Neural progenitor cell (in vitro differentiated cells): ENCODE measurements around the gene PRDM15.

Experiments
- EZH2 ChIP-seq: fragments of 200-600 bp; sonication (generic); IDR thresholded peaks from 2 replicates; pipeline ENCODE4 v1.6.1; 2017; ENCODE audit warnings: antibody characterized with exemption, mild to moderate bottlenecking, moderate library complexity
- EZH2phosphoT487 ChIP-seq: fragments of 200-600 bp; sonication (generic); IDR thresholded peaks from 2 replicates; pipeline ENCODE4 v1.6.1; 2017; ENCODE audit warnings: antibody characterized with exemption
- TF ChIP-seq, protein P1 (sequence below): fragments of 200-600 bp; sonication (generic); IDR thresholded peaks from 2 replicates; pipeline ENCODE4 v1.5.1; 2017; ENCODE audit warnings: antibody characterized with exemption, mild to moderate bottlenecking

DNA sequence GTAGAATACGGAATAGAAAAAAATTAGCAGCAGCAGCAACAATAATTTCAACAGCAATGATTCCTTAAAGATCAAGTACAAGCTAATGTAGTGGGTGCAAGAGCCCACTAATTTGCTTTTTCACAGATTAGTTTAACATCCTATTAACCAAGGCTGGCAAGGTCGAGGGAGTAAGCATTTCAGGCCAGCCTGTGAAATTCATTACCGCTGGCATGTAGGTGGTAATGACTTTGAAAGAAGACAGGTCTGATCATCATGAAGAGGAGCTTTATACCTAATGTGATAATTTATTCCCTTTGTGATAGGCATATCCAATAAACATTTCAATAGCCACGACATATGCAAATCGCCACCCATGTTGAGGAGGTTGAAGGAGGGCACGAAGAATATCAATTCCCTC, 11.2 kb upstream of the PRDM15 start:
- TF ChIP-seq EZH2 (no peak), EZH2phosphoT487 (no peak)
- TF ChIP-seq, protein P1, sequence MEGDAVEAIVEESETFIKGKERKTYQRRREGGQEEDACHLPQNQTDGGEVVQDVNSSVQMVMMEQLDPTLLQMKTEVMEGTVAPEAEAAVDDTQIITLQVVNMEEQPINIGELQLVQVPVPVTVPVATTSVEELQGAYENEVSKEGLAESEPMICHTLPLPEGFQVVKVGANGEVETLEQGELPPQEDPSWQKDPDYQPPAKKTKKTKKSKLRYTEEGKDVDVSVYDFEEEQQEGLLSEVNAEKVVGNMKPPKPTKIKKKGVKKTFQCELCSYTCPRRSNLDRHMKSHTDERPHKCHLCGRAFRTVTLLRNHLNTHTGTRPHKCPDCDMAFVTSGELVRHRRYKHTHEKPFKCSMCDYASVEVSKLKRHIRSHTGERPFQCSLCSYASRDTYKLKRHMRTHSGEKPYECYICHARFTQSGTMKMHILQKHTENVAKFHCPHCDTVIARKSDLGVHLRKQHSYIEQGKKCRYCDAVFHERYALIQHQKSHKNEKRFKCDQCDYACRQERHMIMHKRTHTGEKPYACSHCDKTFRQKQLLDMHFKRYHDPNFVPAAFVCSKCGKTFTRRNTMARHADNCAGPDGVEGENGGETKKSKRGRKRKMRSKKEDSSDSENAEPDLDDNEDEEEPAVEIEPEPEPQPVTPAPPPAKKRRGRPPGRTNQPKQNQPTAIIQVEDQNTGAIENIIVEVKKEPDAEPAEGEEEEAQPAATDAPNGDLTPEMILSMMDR, result no peak
